SK-N-MC (cell line): ENCODE data around the gene KLHL36.

Source experiments
- EZH2 ChIP-seq: fragments of 200-600 bp; sonication (generic); IDR thresholded peaks from one replicate; pipeline ENCODE4 v1.6.1; 2017; ENCODE audit warnings: antibody characterized with exemption
- POLR2AphosphoS5 ChIP-seq: IDR thresholded peaks from 2 replicates; pipeline ENCODE4 v1.6.1; 2012; ENCODE audit warnings: mild to moderate bottlenecking, low read depth, low read length, borderline replicate concordance

GRCh38 chr16:84654238-84654637, 5.9 kb downstream of the KLHL36 start:
- TF ChIP-seq EZH2 (no peak), POLR2AphosphoS5 (no peak)
